Transverse colon (tissue), 4 donors: Measurements from ENCODE around the gene THY1.

Experiments used
- EP300 ChIP-seq: sonication (generic); formaldehyde crosslinking; IDR thresholded peaks from one replicate; pipeline ENCODE4 v1.6.1; 2017; ENCODE audit warnings: antibody characterized with exemption, low read depth
- POLR2A ChIP-seq: fragments of 450-650 bp; IDR thresholded peaks from one replicate; pipeline ENCODE4 v1.6.1; 2016; ENCODE audit warnings: antibody characterized with exemption, mild to moderate bottlenecking, moderate library complexity
- POLR2AphosphoS5 ChIP-seq, 3 donors: sonication (generic); formaldehyde crosslinking; IDR thresholded peaks; one replicate each; pipeline ENCODE4 v1.6.1; 2016; ENCODE audit warnings: antibody characterized with exemption in 3 of 3
- TF ChIP-seq, protein P1 (sequence below), 5 experiments: fragments of 200-600 bp in 3 of 5; fragments of 450-650 bp in 2 of 5; sonication (generic) in 3 of 5; IDR thresholded peaks; 1 replicate in 2 of 5; 2 replicates in 3 of 5; pipeline ENCODE4 v1.5.1; 2016 to 2017; ENCODE audit warnings: antibody characterized with exemption in 5 of 5, inconsistent platforms in 3 of 5, mild to moderate bottlenecking in 2 of 5, moderate library complexity in 1 of 5

DNA sequence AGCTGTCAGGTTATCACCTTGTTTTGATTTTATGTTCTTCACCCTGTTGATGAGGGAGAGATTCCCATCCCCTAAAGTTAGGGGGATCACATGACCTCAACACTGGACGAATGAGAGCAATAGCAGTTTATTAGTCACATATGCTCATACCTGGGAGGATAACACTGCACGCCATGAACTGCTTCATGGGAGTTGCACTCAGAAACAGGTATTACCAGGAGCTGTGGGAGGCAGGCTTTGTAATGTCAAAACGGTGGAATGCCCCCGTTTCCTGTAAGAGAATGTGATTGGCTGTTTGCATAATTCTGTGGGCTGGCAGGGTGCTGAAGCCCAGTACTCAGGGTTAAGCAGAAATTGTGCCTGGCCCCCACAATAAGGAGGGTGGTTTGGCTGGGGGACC is 3.2 kb upstream of the THY1 start:
- TF ChIP-seq POLR2AphosphoS5 (IDR thresholded peaks at IDR 0.05) (no peak), EP300 (no peak), POLR2A (no peak)
- TF ChIP-seq, protein P1, sequence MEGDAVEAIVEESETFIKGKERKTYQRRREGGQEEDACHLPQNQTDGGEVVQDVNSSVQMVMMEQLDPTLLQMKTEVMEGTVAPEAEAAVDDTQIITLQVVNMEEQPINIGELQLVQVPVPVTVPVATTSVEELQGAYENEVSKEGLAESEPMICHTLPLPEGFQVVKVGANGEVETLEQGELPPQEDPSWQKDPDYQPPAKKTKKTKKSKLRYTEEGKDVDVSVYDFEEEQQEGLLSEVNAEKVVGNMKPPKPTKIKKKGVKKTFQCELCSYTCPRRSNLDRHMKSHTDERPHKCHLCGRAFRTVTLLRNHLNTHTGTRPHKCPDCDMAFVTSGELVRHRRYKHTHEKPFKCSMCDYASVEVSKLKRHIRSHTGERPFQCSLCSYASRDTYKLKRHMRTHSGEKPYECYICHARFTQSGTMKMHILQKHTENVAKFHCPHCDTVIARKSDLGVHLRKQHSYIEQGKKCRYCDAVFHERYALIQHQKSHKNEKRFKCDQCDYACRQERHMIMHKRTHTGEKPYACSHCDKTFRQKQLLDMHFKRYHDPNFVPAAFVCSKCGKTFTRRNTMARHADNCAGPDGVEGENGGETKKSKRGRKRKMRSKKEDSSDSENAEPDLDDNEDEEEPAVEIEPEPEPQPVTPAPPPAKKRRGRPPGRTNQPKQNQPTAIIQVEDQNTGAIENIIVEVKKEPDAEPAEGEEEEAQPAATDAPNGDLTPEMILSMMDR (IDR thresholded peaks at IDR 0.05) = no peak
